HepG2 (cell line): ENCODE results near the gene HDAC3. TPM values are rescaled to one million over a fixed set of nuclear protein-coding genes. Genes with fewer than 3 reads are reported as not detected.

Source experiments
- CREB1 ChIP-seq, 2 experiments: fragments of 450-650 bp in 1 of 2; IDR thresholded peaks; 2 replicates each; pipeline ENCODE4 v1.6.1; 2016 to 2017; ENCODE audit warnings: control low read depth in 1 of 2, mild to moderate bottlenecking in 1 of 2, missing compliant biosample characterization in 1 of 2, missing genetic modification characterization in 1 of 2
- CTCF ChIP-seq: sonication (generic); formaldehyde crosslinking; IDR thresholded peaks from 2 replicates; pipeline ENCODE4 v1.5.0; 2020; ENCODE audit warnings: mild to moderate bottlenecking, missing genetic modification reagents, moderate library complexity
- DRAP1 ChIP-seq: IDR thresholded peaks from 2 replicates; pipeline ENCODE4 v1.6.1; 2016; ENCODE audit warnings: missing genetic modification reagents, missing compliant biosample characterization
- ELF3 ChIP-seq: IDR thresholded peaks from 2 replicates; pipeline ENCODE4 v1.6.1; 2016; ENCODE audit warnings: missing genetic modification reagents, missing compliant biosample characterization
- EP300 ChIP-seq, 3 experiments: sonication (generic) in 1 of 3; formaldehyde crosslinking in 1 of 3; IDR thresholded peaks; 2 replicates each; pipeline versions ENCODE4 v1.5.1 to v1.6.1; 2011 to 2020; ENCODE audit warnings: low read depth in 2 of 3, low read length in 2 of 3, borderline replicate concordance in 1 of 3, improper control_type of control experiment in 1 of 3, mild to moderate bottlenecking in 1 of 3, missing genetic modification reagents in 1 of 3, moderate library complexity in 1 of 3
- FOXA3 ChIP-seq: IDR thresholded peaks from 2 replicates; pipeline ENCODE4 v1.6.1; 2016; ENCODE audit warnings: missing genetic modification reagents, missing compliant biosample characterization
- GATAD2A ChIP-seq: IDR thresholded peaks from 2 replicates; pipeline ENCODE4 v1.6.1; 2016
- GFI1 ChIP-seq: sonication (generic); formaldehyde crosslinking; IDR thresholded peaks from 2 replicates; pipeline ENCODE4 v1.5.0; 2020; ENCODE audit warnings: missing genetic modification reagents, mild to moderate bottlenecking, borderline replicate concordance
- HNF4A ChIP-seq: sonication (generic); formaldehyde crosslinking; IDR thresholded peaks from 2 replicates; pipeline ENCODE4 v1.4.0; 2020; ENCODE audit warnings: missing genetic modification reagents
- LBX2 ChIP-seq: sonication (generic); formaldehyde crosslinking; IDR thresholded peaks from 2 replicates; pipeline ENCODE4 v1.5.0; 2020; ENCODE audit warnings: missing genetic modification reagents, mild to moderate bottlenecking, borderline replicate concordance
- MAFF ChIP-seq: IDR thresholded peaks from 2 replicates; pipeline ENCODE4 v1.6.1; 2011; ENCODE audit warnings: low read depth, low read length, improper control_type of control experiment
- MAZ ChIP-seq, 2 experiments: sonication (generic) in 1 of 2; formaldehyde crosslinking in 1 of 2; IDR thresholded peaks; 2 replicates each; pipeline versions ENCODE4 v1.5.0 to v1.6.1; 2012 to 2020; ENCODE audit warnings: low read depth in 2 of 2, mild to moderate bottlenecking in 2 of 2, borderline replicate concordance in 1 of 2, improper control_type of control experiment in 1 of 2, low read length in 1 of 2, missing genetic modification reagents in 1 of 2, moderate library complexity in 1 of 2
- MIER2 ChIP-seq: IDR thresholded peaks from 2 replicates; pipeline ENCODE4 v1.6.1; 2016; ENCODE audit warnings: missing biosample characterization, missing genetic modification reagents
- MIXL1 ChIP-seq: IDR thresholded peaks from 2 replicates; pipeline ENCODE4 v1.6.1; 2016
- PITX1 ChIP-seq: sonication (generic); formaldehyde crosslinking; IDR thresholded peaks from 2 replicates; pipeline ENCODE4 v1.5.1; 2020; ENCODE audit warnings: mild to moderate bottlenecking, missing genetic modification reagents
- POLR2A ChIP-seq, 2 experiments: IDR thresholded peaks; 2 replicates each; pipeline ENCODE4 v1.6.1; 2011; ENCODE audit warnings: low read depth in 2 of 2, low read length in 2 of 2, mild to moderate bottlenecking in 1 of 2, moderate library complexity in 1 of 2; ENCODE audit not compliant: insufficient read depth in 1 of 2
- PPARG ChIP-seq: conservative IDR thresholded peaks from 2 replicates; pipeline ENCODE4 v1.6.1; 2016; ENCODE audit warnings: missing biosample characterization, missing genetic modification reagents
- RNF219 ChIP-seq: sonication (generic); formaldehyde crosslinking; IDR thresholded peaks from 2 replicates; pipeline ENCODE4 v1.5.0; 2020; ENCODE audit warnings: mild to moderate bottlenecking, missing genetic modification reagents
- SRSF9 ChIP-seq: fragments of 200-400 bp; formaldehyde crosslinking; IDR thresholded peaks from 2 replicates; pipeline ENCODE4 v1.6.1; 2018; ENCODE audit warnings: borderline replicate concordance, mild to moderate bottlenecking, low read depth, low read length; ENCODE audit not compliant: insufficient read depth, poor library complexity, severe bottlenecking
- THYN1 ChIP-seq: sonication (generic); formaldehyde crosslinking; IDR thresholded peaks from 2 replicates; pipeline ENCODE4 v1.8.1; 2023; ENCODE audit warnings: low read depth, mild to moderate bottlenecking, moderate library complexity, missing genetic modification reagents, borderline replicate concordance
- ZBTB8A ChIP-seq: sonication (generic); formaldehyde crosslinking; IDR thresholded peaks from 2 replicates; pipeline ENCODE4 v1.4.0; 2020; ENCODE audit warnings: mild to moderate bottlenecking, low read depth, missing genetic modification reagents, borderline replicate concordance
- ZMAT5 ChIP-seq: sonication (generic); formaldehyde crosslinking; IDR thresholded peaks from 2 replicates; pipeline ENCODE4 v1.5.0; 2020; ENCODE audit warnings: mild to moderate bottlenecking, low read depth, missing genetic modification reagents, borderline replicate concordance
- ZMYM4 ChIP-seq: sonication (generic); formaldehyde crosslinking; IDR thresholded peaks from 2 replicates; pipeline ENCODE4 v1.8.1; 2023; ENCODE audit warnings: mild to moderate bottlenecking, missing genetic modification reagents
- ZNF552 ChIP-seq: sonication (generic); formaldehyde crosslinking; IDR thresholded peaks from 2 replicates; pipeline ENCODE4 v1.9.0; 2022; ENCODE audit warnings: missing genetic modification reagents, mild to moderate bottlenecking, borderline replicate concordance
- ZNF775 ChIP-seq: sonication (generic); formaldehyde crosslinking; IDR thresholded peaks from 2 replicates; pipeline ENCODE4 v1.4.0; 2020; ENCODE audit warnings: missing genetic modification reagents, mild to moderate bottlenecking, moderate library complexity, borderline replicate concordance
- polyA plus RNA-seq, 8 experiments: library from polyadenylated mRNA; depleted of rRNA in 3 of 8; stranded (reverse) in 7 of 8; unstranded in 1 of 8; fragments of >200 nt; fragmentation: Illumina TruSeq in 4 of 8; extraction: Trizol in 4 of 8; gene quantifications; 2 replicates each; pipeline versions ENCODE4 v1.2.1 to v1.2.3, GENCODE V29; 2011 to 2016; ENCODE audit warnings: low read depth in 4 of 8, missing spikeins in 1 of 8, mixed read lengths in 1 of 8; ENCODE audit not compliant: insufficient read depth in 1 of 8
- total RNA-seq, 5 experiments: library from RNA; depleted of rRNA; stranded (reverse); fragments of >200 nt; fragmentation: Illumina TruSeq; extraction: Trizol; gene quantifications; 2 replicates each; pipeline ENCODE4 v1.2.3, GENCODE V29; 2016; ENCODE audit warnings: low read depth in 1 of 5

Gene HDAC3
- total and polyA plus RNA-seq, 2 of the 13 experiments (the other 11 are each of a cell fraction or from before 2014, with no cell fraction given) = 84.0 to 94.1 TPM

- TF ChIP-seq RNF219 (CRISPR knock-in tag) (no peak), GFI1 (0 out of 2 replicates have a peak, but pooled peaks have one; percentile 38), PPARG (CRISPR knock-in tag) (0 out of 2 replicates have a peak, but pooled peaks have one; percentile 17), FOXA3 (CRISPR knock-in tag) (peak; percentile 30), MIER2 (CRISPR knock-in tag) (no peak), POLR2A (IDR thresholded peaks at IDR 0.05; ENCODE audit: insufficient read depth in 1 of 2, low read depth in 2 of 2, low read length in 2 of 2) (no peak), MAFF (peak; percentile 31; the same call in 1 of the 2 replicates), ZNF775 (CRISPR knock-in tag) (no peak), LBX2 (CRISPR knock-in tag) (no peak), CTCF (no peak), MAZ (IDR thresholded peaks at IDR 0.05; ENCODE audit: borderline replicate concordance, low read depth, low read length) (no peak), MAZ (CRISPR knock-in tag; IDR thresholded peaks at IDR 0.05; ENCODE audit: low read depth) (no peak), ZMYM4 (CRISPR knock-in tag) (0 out of 2 replicates have a peak, but pooled peaks have one; percentile 13), MIXL1 (peak; percentile 93), ZMAT5 (CRISPR knock-in tag) (no peak), PITX1 (CRISPR knock-in tag) (0 out of 2 replicates have a peak, but pooled peaks have one; percentile 36), CREB1 (IDR thresholded peaks at IDR 0.05) (no peak), CREB1 (CRISPR knock-in tag; IDR thresholded peaks at IDR 0.05) (peak; percentile 37; the same call in 1 of the 2 replicates), SRSF9 (no peak), THYN1 (CRISPR knock-in tag) (no peak), EP300 (IDR thresholded peaks at IDR 0.05; ENCODE audit: low read depth in 2 of 2, low read length in 2 of 2) (peak in 1 of 2 experiments; percentile 61; a peak in 2 of 4 replicates), EP300 (CRISPR knock-in tag; IDR thresholded peaks at IDR 0.05; ENCODE audit: borderline replicate concordance) (no peak), ZBTB8A (no peak), HNF4A (peak; percentile 76), ZNF552 (CRISPR knock-in tag) (no peak), ELF3 (CRISPR knock-in tag) (0 out of 2 replicates have a peak, but pooled peaks have one; percentile 26), GATAD2A (CRISPR knock-in tag) (peak; percentile 62), DRAP1 (CRISPR knock-in tag) (peak; percentile 51; the same call in 1 of the 2 replicates)
Observed at GRCh38 chr5:141608557-141608956, 28.1 kb downstream of the HDAC3 start (continued).
